IgD-negative memory B cell (primary cell): ENCODE measurements around the gene TTC16. TPM values are rescaled to one million over a fixed set of nuclear protein-coding genes. Genes with fewer than 3 reads are reported as not detected.

Source experiments
- H3K27ac Mint-ChIP-seq, 3 donors: one replicate each; pipeline ENCODE4 v1.8.0; 2020 to 2022; ENCODE audit warnings: mild to moderate bottlenecking in 3 of 3, mixed read lengths in 3 of 3, moderate library complexity in 1 of 3
- H3K27me3 Mint-ChIP-seq: one replicate; pipeline ENCODE4 v1.8.0; 2021; ENCODE audit warnings: mixed read lengths
- H3K36me3 Mint-ChIP-seq: one replicate; pipeline ENCODE4 v1.8.0; 2020; ENCODE audit warnings: mild to moderate bottlenecking, mixed read lengths
- H3K4me1 Mint-ChIP-seq, 3 donors: one replicate each; pipeline ENCODE4 v1.8.0; 2020 to 2022; ENCODE audit warnings: mixed read lengths in 3 of 3, mild to moderate bottlenecking in 1 of 3
- H3K4me3 Mint-ChIP-seq, 4 donors: one replicate each; pipeline ENCODE4 v1.8.0; 2020 to 2022; ENCODE audit warnings: mild to moderate bottlenecking in 4 of 4, mixed read lengths in 4 of 4, moderate library complexity in 3 of 4
- H3K9me3 Mint-ChIP-seq, 3 donors: one replicate each; pipeline ENCODE4 v1.8.0; 2020 to 2021; ENCODE audit warnings: mixed read lengths in 3 of 3, mild to moderate bottlenecking in 1 of 3
- polyA plus RNA-seq: library from polyadenylated mRNA; unstranded; fragments of 300-500 nt; fragmentation: Illumina TruSeq; gene quantifications from one replicate; pipeline ENCODE4 v1.2.3, GENCODE V29; 2021

TTC16 gene
- polyA plus RNA-seq, 1 donor from 2014 or later, result not detected

DNA sequence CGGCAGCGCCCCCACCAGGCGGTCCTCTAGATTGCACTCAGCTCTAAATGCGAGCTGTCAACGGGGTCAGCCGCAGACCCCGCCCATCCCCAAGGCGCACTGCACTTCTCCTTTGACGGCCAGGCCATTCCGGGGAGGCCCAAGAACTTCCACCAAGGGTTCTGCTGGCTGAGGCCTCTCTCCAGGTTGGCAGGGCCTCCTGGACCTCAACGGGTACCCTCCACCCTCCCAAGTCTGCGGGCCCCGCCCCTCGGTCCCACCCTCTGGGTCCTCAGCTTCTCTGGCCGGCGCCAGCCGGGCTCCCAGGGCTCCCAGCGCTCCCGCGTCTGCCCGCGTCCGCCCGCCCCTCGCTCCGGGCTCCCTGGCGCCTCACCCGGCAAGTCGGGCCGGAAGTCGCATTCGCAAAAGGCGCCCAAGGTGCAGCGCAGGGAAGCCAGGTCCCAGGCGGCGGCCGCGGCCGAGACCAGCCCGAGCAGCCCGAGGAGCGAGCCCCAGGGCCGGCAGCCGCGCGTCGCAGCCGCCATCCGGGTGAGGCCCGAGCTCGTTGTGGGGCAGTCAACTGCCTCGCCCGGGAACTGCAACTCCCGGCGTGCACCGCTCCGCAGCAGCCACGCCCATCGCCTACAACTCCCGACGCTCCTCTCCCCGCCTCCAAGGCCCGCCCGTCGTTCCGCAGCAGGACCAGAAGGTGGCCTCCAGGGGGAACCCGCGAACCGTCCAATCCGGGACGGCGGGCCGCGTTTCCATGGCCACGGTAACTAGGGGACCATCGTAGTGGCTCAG, 19.1 kb downstream of the TTC16 start, which contains the start of gene TOR2A:
Gene TOR2A, minus strand, starts transcription at position 548 of the 783 bp plus-strand sequence. Its CDS starts 24 bp downstream, at position 524.
- H3K27ac Mint-ChIP-seq, result peak within 1 kb of the TSS; percentile 96 to 99 (median 97)

DNA sequence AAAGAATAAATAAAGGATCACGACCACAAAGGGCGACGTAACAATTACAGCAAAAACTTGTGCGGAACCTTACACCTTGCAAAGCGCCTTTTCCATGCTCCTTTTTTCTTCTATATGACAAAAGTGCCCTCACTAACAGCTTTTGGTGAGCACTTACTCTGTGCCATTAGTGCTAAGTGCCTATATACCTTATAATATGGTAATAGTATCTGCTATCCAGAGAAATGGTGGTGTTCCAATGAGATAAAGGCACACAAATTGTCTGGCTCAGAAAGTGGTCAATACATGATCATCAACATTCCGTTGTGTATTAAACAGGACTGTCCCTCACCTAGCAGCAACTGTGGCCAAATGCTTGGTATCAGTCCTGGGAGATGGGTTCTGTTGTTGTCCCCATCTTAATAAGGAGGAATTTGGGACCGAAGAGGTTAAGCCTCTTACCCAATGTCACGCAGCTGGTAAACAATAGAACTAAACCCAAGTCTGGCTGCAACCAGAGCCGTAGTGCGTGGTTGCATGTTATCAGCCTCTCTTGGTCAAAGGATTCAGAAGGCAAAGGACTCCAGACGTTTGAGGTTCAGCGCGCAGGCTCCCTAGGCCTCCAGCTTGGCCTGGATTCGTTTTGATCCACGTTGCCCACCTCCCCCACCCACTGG, 19.8 kb downstream of the TTC16 start:
- Mint-ChIP-seq H3K27ac (peak overlapping the region; percentile 90 to 99 (median 96)), H3K36me3 (no peaks in the 10 kb centered on the region), H3K4me1 (peaks cover 3 to 11% (median 11%) of the 10 kb centered on the region in 3 donors), H3K4me3 (peak overlapping the region; percentile 84 to 96 (median 92)), H3K27me3 (peaks cover 2% of the 10 kb centered on the region), H3K9me3 (no peaks in the 10 kb centered on the region)

More for the DNA sequence above, 19.1 kb downstream of the TTC16 start, which contains the start of gene TOR2A:
- peak within 1 kb of the TSS; percentile 90 to 96 (median 93) for H3K4me3 Mint-ChIP-seq
- peaks cover 2% of the 10 kb centered on the region for H3K27me3 Mint-ChIP-seq
- H3K36me3 Mint-ChIP-seq, result no peaks in the 10 kb centered on the region
- H3K9me3 Mint-ChIP-seq, result no peaks in the 10 kb centered on the region
- peaks cover 3 to 11% (median 11%) of the 10 kb centered on the region in 3 donors for H3K4me1 Mint-ChIP-seq

DNA sequence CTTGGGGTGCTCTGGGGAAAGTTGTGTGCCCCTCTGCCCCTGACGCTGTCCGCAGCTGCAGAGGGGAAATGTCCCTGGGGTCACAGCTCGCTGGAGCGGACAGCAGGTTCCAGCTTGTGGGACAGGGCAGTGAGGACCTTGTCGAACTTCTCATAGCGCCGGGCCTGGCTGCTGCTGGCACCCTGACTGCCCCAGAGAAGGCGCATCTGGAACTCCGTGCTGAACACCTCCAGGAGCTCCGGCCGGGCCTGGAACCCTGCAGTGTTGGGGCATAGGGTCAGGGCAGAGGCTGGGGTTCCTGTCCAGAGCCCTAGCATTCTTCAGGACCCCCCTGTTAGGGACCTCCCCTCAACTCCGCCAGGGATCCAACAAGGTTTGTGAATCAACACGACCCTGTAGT, 22.8 kb downstream of the TTC16 start:
- H3K27me3 Mint-ChIP-seq, result peaks cover 2% of the 10 kb centered on the region
- H3K36me3 Mint-ChIP-seq, result no peaks in the 10 kb centered on the region
- H3K4me3 Mint-ChIP-seq, result peak overlapping the region in 1 of 4 donors; percentile 52
- H3K27ac Mint-ChIP-seq, result peak overlapping the region in 2 of 3 donors; percentile 48 to 87
- H3K9me3 Mint-ChIP-seq, result no peaks in the 10 kb centered on the region
- H3K4me1 Mint-ChIP-seq, result peaks cover 3 to 11% (median 11%) of the 10 kb centered on the region in 3 donors

DNA sequence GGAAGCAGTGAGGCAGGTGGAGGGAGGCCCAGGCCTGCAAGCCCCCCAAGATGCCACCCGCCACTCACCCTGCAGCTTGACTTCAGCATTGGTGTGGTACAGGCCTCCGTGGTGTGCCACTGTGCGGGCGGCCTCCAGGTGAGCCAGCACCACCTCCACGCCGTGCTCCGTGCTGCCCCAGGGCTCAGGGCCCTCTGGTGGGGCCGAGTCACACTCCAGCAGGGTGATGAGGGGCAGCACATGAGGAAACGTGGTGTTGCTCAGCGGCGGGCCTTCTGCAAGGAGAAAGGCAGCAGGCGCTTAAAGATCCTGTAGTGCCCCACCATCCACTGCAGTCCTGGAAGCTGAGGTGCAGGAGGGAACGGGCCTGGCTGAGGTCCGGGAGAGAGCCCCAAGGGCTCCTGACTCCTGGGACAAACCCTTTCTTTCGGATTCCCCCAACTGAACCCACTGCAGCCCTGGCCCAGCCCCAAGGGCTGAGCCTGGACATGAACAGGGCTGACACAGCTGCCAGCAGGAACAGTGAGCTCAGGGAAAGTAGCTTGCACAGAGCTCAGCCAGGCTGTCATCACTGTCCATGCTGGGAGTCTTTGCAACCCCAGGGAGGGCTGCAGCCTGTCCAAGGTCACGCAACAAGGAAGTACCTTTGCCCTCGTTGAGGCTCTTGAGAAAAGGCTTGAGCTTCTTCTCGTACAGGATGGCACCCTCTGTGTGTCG, 23.9 kb downstream of the TTC16 start:
- no peak overlapping the region for H3K27ac Mint-ChIP-seq
- peaks cover 3 to 11% (median 5%) of the 10 kb centered on the region in 3 donors for H3K4me1 Mint-ChIP-seq
- H3K9me3 Mint-ChIP-seq, result no peaks in the 10 kb centered on the region
- no peak overlapping the region for H3K4me3 Mint-ChIP-seq
- H3K36me3 Mint-ChIP-seq, result no peaks in the 10 kb centered on the region
- peaks cover 2% of the 10 kb centered on the region for H3K27me3 Mint-ChIP-seq

DNA sequence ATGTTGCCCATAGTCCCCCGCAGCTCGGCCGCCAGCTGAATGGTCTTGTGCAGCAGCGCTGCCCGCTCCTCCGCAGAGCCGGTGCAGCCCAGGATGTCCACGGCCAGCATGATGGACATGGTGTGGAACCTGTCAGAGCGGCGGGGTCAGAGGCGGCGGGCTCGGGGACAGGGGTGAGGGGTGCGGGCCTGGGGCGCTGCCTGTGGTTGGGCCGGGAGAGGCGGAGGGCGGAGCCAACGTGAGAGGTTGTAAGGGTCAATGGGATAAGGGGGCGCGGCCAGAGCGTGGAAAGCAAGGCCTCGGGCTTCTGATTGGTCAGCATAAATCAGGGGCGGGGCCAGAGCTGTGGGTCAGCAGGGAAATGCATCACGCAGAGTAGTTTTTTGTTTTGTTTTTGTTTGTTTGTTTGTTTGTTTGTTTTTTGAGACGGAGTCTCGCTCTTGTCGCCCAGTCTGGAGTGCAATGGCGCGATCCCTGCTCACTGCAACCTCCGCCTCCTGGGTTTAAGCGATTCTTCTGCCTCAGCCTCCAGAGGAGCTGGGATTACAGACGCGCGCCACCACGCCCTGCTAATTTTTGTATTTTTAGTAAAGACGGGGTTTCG, 26.1 kb downstream of the TTC16 start:
- Mint-ChIP-seq H3K36me3 (no peaks in the 10 kb centered on the region), H3K27me3 (no peaks in the 10 kb centered on the region), H3K4me1 (peaks cover 0 to 7% (median 0%) of the 10 kb centered on the region in 3 donors), H3K4me3 (no peak overlapping the region), H3K9me3 (no peaks in the 10 kb centered on the region), H3K27ac (peak overlapping the region in 2 of 3 donors; percentile 12 to 71)

DNA sequence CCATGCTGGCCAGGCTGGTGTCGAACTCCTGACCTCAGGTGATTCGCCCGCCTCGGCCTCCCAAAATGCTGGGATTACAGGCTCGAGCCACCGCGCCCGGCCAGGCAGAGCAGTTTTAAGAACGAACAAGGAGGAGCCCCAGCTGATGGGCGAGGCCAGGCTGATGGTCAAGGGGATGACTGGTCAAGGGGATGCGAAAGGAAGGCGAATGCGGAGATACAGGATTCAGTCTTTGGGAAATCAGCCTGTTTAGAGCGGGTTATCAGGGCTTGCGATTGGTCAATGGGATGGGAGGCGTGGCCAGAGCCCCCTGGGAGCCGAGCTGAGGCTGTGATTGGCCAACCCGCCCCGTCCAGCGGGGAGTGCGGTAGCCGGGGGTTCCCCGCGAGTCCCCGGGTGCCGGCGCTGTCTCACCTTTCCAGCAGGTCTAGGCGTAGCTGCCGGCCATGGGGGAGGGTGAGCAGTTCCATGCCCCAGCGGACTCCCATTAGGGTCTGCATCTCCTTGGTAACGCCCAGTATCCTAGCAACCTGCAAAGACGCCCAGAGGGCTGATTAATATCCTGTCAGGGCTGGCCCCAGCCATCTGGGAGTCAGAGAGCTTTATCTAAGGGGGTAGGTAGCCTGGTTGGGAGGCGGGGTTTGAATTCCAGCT, 26.7 kb downstream of the TTC16 start:
- Mint-ChIP-seq H3K36me3 (no peaks in the 10 kb centered on the region), H3K9me3 (no peaks in the 10 kb centered on the region), H3K27me3 (no peaks in the 10 kb centered on the region), H3K4me3 (no peak overlapping the region), H3K4me1 (peaks cover 0 to 7% (median 0%) of the 10 kb centered on the region in 3 donors), H3K27ac (peak overlapping the region in 1 of 3 donors; percentile 71)

DNA sequence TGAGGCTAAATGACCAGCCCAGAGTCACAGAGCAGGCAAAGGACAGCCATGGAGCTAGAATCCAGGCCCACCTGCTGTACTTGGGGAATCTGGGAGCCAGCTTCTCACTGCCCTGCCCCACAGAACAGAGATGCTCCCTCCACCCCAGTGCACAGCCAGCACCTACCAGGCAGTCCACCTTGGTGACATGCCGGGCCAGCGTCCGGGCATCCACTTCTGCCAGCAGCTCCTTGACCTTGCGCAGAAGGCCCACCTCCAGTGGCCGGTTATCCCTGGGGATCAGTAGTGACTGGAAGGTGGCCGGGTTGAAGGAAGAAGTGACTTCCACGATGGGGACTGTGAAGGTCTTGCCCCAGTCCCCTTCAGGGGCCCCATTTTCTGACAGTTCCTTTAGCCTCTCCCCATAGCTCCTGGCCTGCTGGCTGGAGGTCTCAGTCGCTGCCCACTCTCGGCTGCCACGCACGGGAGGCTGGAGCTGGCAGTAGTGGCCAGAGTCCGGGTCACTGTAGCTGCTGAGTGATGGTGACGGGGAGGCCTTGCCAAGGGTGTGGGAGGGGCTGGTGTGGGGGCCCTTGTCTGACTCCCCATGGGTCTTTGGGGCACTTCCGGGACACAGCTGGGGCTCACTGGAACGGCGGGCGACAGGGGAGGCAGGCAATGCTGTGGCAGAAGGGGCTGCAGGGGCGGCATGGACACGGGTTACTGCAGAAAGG, 28.7 kb downstream of the TTC16 start:
- no peaks in the 10 kb centered on the region for H3K4me1 Mint-ChIP-seq
- no peaks in the 10 kb centered on the region for H3K36me3 Mint-ChIP-seq
- no peak overlapping the region for H3K4me3 Mint-ChIP-seq
- no peaks in the 10 kb centered on the region for H3K27me3 Mint-ChIP-seq
- H3K27ac Mint-ChIP-seq, result no peak overlapping the region
- no peaks in the 10 kb centered on the region for H3K9me3 Mint-ChIP-seq

DNA sequence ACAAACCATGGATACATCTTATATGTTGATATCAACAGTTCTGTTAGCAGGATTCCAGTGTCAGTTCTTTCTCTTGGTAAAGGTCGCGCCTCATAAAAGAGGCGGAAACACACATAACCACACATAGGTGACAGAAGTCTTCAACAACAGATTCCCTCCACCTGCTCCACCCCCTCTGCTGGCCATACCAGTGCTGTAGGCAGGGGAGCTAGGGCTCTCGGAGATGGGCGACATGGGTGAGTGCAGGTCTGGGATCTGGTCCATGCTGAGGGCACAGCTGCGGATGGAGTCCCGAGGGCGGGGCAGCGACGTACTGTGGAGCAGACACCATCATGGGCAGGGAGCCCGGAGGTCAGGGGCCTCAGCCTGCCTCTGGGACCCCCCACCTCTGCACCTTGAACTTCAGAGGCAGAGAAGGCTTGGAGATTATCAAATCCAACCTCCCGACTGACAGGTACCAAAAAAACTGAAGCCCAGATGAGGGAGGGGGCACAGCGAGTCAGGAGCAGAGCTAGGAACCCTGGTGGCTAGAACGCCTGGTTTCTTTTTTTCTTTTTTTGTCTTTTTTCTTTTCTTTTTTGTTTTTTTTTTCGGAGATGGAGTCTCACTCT, 31.2 kb downstream of the TTC16 start:
- no peak overlapping the region for H3K4me3 Mint-ChIP-seq
- no peaks in the 10 kb centered on the region for H3K9me3 Mint-ChIP-seq
- peak overlapping the region; percentile 32 to 81 (median 47) for H3K27ac Mint-ChIP-seq
- no peaks in the 10 kb centered on the region for H3K27me3 Mint-ChIP-seq
- peaks cover 0 to 4% (median 1%) of the 10 kb centered on the region in 3 donors for H3K4me1 Mint-ChIP-seq
- peaks cover 3% of the 10 kb centered on the region for H3K36me3 Mint-ChIP-seq

DNA sequence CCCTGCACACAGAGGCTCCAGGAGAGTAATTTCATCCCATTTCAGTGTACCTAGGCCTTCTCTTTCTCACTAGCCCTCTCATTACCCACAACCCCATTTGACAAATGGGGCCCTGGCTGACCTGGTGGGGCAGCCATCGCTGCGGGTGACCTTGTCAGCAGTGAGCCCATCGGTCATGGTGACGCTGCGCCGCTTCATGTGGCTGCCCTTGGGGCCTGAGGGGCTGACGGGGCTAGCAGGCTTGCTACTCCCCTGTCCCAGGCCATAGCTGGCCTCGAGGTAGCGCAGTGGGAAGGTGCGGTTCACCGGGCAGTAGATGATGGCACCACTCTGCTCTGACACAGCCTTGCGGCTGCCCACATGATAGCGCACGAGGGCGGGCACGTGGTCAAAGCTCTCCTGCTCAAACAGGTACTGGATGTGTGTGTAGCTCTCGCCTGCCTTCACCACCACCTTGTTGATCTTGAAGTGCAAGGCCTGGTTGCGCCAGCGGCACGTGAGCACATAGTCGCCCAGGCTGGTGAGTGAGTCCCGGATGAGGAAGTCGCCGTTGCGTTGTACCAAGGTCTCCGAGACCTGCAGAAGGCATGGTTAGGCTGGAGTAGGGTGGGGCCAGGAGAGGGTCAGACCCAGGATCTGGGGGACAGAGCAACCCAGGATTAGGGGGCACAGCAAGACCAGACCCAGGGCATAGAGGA, 33.4 kb downstream of the TTC16 start:
- Mint-ChIP-seq H3K36me3 (peaks cover 3% of the 10 kb centered on the region), H3K4me3 (no peak overlapping the region), H3K4me1 (peaks cover 0 to 7% (median 4%) of the 10 kb centered on the region in 3 donors), H3K27me3 (no peaks in the 10 kb centered on the region), H3K27ac (no peak overlapping the region), H3K9me3 (no peaks in the 10 kb centered on the region)

DNA sequence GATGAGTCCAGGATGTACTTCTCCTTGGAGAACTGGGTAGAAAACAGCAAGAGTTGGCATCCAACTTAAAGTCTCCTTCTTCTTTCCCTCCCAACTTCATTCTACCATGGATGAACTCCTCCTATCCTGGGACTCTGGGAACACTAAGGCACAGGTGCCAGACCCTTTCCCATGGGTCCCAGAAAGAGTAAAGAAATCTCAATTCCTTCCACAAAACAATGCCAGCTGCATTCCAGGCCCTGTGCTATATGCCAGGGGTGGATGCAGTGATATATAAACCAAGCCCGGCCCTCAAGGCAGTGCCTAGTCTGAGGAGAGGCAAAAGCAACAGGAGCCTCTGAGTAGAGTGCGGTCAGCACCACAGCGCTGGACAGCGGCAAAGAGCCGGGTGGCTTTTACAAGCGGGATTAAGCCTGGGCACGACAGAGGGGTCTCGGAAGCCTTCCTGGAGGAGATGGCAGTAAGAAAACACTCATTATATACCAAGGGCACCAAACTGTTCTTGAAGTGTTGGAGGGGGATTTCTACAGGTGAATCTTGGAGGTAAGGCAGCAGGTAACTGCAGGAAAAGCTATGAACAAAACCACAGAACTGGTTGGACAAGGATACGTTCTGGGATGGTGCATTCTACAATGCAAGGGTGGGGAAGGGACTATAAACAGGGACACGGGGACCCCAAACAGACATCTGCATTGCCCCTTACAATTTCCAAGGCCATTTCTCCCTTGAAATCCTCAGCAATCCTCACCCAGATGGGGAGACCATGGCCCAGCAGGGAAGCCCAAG, 35.6 kb downstream of the TTC16 start:
- no peaks in the 10 kb centered on the region for H3K9me3 Mint-ChIP-seq
- no peak overlapping the region for H3K27ac Mint-ChIP-seq
- H3K27me3 Mint-ChIP-seq, result no peaks in the 10 kb centered on the region
- H3K36me3 Mint-ChIP-seq, result peaks cover 3% of the 10 kb centered on the region
- peaks cover 0 to 7% (median 4%) of the 10 kb centered on the region in 3 donors for H3K4me1 Mint-ChIP-seq
- H3K4me3 Mint-ChIP-seq, result no peak overlapping the region

DNA sequence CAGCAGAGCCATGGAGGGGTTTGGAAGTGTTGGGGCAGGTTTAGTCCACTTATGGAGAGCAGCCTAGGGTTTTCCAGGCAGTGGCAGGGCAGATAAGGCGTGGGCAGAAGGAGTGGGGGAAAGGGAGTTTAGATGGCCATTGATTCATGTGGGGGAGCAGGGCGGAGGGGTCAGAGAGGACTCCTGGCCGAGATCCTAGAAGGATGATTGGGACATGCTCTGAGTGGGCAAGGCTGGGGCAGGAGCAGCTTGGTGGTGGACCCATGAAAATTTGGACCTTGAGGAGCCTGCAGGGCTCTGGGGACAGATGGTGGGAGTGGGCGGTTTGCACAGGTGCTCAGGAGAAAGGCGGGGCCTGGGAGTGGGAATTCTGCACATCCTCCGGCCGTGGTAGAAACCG, 37.3 kb downstream of the TTC16 start:
- H3K4me3 Mint-ChIP-seq, result no peak overlapping the region

DNA sequence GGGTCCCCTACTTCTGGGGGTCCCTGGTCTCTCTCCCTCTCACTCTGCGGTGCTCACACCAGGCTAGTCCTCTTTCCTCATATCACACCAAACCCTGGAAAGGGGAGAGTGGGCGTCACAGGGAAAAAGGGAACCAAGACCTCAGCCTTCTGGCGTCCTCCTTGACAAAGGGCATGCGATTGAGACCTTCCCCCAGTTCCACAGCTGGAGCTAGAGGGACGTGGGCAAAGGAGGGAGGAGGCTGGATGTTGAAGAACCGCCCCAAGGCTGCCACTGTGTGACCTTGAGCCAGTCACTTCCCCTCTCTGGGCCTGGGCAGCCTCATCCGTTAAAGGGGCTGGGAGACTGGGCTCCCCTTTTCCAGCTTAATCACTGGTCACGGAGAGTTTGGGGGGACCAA, 37.7 kb downstream of the TTC16 start:
- Mint-ChIP-seq H3K36me3 (peaks cover 3% of the 10 kb centered on the region), H3K4me1 (peaks cover 0 to 7% (median 4%) of the 10 kb centered on the region in 3 donors), H3K27ac (no peak overlapping the region), H3K4me3 (no peak overlapping the region), H3K27me3 (no peaks in the 10 kb centered on the region), H3K9me3 (no peaks in the 10 kb centered on the region)

More for the DNA sequence above, 37.3 kb downstream of the TTC16 start:
- Mint-ChIP-seq H3K4me1 (peaks cover 0 to 7% (median 4%) of the 10 kb centered on the region in 3 donors), H3K27ac (peak overlapping the region in 2 of 3 donors; percentile 53 to 89), H3K27me3 (no peaks in the 10 kb centered on the region), H3K9me3 (no peaks in the 10 kb centered on the region), H3K36me3 (peaks cover 3% of the 10 kb centered on the region)
